Right cardiac atrium (tissue), 5 donors: Measurements from ENCODE around the gene GAB1. TPM values are rescaled to one million over a fixed set of nuclear protein-coding genes. Genes with fewer than 3 reads are reported as not detected.

Experiments used
- ATAC-seq, 2 donors: fragments of 200-7000 bp; cut with Tn5 transposase; one replicate each; pipeline versions ENCODE4 v1.8.0 to v1.9.1; 2020; ENCODE audit warnings: moderate library complexity in 2 of 2, mild to moderate bottlenecking in 1 of 2
- DNase-seq, 3 donors: peaks; one replicate each; pipeline ENCODE4 v3.0.0-alpha.2; 2020
- H3K27ac ChIP-seq: one replicate; pipeline ENCODE4 v1.5.1; 2013; ENCODE audit warnings: mild to moderate bottlenecking, low read length, control low read depth, moderate library complexity
- H3K27me3 ChIP-seq: one replicate; pipeline ENCODE4 v1.6.1; 2013; ENCODE audit not compliant: control insufficient read depth, insufficient read depth
- H3K4me1 ChIP-seq: one replicate; pipeline ENCODE4 v1.6.1; 2013; ENCODE audit warnings: low read length; ENCODE audit not compliant: control insufficient read depth, insufficient read depth
- H3K4me3 ChIP-seq: one replicate; pipeline ENCODE4 v1.5.1; 2013; ENCODE audit warnings: low read length, control low read depth
- H3K9me3 ChIP-seq: one replicate; pipeline ENCODE4 v1.6.1; 2013; ENCODE audit warnings: low read length; ENCODE audit not compliant: control insufficient read depth
- WGBS: extraction: QIAGEN DNeasy Blood & Tissue Kit; methylation state at CpG from one replicate; pipeline ENCODE4 v1.1.7; 2013; 5-methylcytosine and 5-hydroxymethylcytosine counted together
- intact Hi-C, 4 donors: fragments of 100-400 bp; cut with DNase I; formaldehyde crosslinking; loops; one replicate each; pipeline versions ENCODE4 v1.11.0 to v1.14.0; 2022 to 2023
- polyA plus RNA-seq: library from polyadenylated mRNA; stranded (reverse); fragments of 200-250 nt; gene quantifications from one replicate; pipeline ENCODE4 v1.2.3, GENCODE V29; 2013
- total RNA-seq, 4 donors: library from RNA; stranded (reverse); fragmentation: NEBNext Ultra II Directional; extraction: Animal tissue kit (Norgen Biotek cat#: 25700); gene quantifications; one replicate each; pipeline ENCODE4 v1.2.1, GENCODE V29; 2021
- donor health status: healthy with polysubstance abuse.
- donor health status: DM: no; HTN: yes; CAD: no.
- donor health status: DM: no; HTN: no; CAD: no.
- donor health status: DM: no; HTN: yes; CAD: no; lungs with severe emphysema.
- donor health status: DM: yes; HTN: yes; CAD: no.

The GAB1 gene
- total and polyA plus RNA-seq, 5 donors = 11.0 to 73.4 (median 58.3) TPM

- no peaks in the 10 kb centered on the region for H3K9me3 ChIP-seq
- H3K27ac ChIP-seq = no peak overlapping the region
- no peaks in the 10 kb centered on the region for H3K27me3 ChIP-seq
- DNase-seq (no peak), ATAC-seq (peak; percentile 36 to 58)
- 32% methylated on average over 1 of the region's 1 CpG for WGBS
- H3K4me3 ChIP-seq = no peak overlapping the region
- no peaks in the 10 kb centered on the region for H3K4me1 ChIP-seq
- intact Hi-C loops = no loop called here
Measured at GRCh38 chr4:143302536-143302935, 34.1 kb upstream of the GAB1 start.

GRCh38 chr4:143306788-143307187 lies 29.9 kb upstream of the GAB1 start:
- no peak for DNase-seq
- intact Hi-C loops = no loop called here
- H3K4me3 ChIP-seq = no peak overlapping the region
- no peaks in the 10 kb centered on the region for H3K27me3 ChIP-seq
- peak in 1 of 2 donors; percentile 34 for ATAC-seq
- no peaks in the 10 kb centered on the region for H3K9me3 ChIP-seq
- H3K4me1 ChIP-seq = no peaks in the 10 kb centered on the region
- WGBS = 77% methylated on average over 3 of the region's 3 CpGs
- no peak overlapping the region for H3K27ac ChIP-seq

- 94% methylated on average over 1 of the region's 1 CpG for WGBS
Measured at GRCh38 chr4:143307531-143307930, 29.1 kb upstream of the GAB1 start.

GRCh38 chr4:143308377-143308776 lies 28.3 kb upstream of the GAB1 start:
- ATAC-seq (no peak), DNase-seq (no peak)
- intact Hi-C loops = no loop called here
- Histone ChIP-seq H3K4me1 (no peaks in the 10 kb centered on the region), H3K27ac (no peak overlapping the region), H3K9me3 (no peaks in the 10 kb centered on the region), H3K27me3 (no peaks in the 10 kb centered on the region), H3K4me3 (no peak overlapping the region)

More at GRCh38 chr4:143307531-143307930, 29.1 kb upstream of the GAB1 start:
- DNase-seq (no peak), ATAC-seq (peak; percentile 43 to 84)
- Histone ChIP-seq H3K4me1 (no peaks in the 10 kb centered on the region), H3K27ac (no peak overlapping the region), H3K27me3 (no peaks in the 10 kb centered on the region), H3K9me3 (no peaks in the 10 kb centered on the region), H3K4me3 (no peak overlapping the region)
- intact Hi-C loops = no loop called here

- intact Hi-C loops = no loop called here
- H3K27ac ChIP-seq = no peak overlapping the region
- H3K9me3 ChIP-seq = no peaks in the 10 kb centered on the region
- 88% methylated on average over 3 of the region's 3 CpGs for WGBS
- H3K4me3 ChIP-seq = no peak overlapping the region
- no peaks in the 10 kb centered on the region for H3K27me3 ChIP-seq
- no peak for DNase-seq
- no peak for ATAC-seq
- no peaks in the 10 kb centered on the region for H3K4me1 ChIP-seq
Measured at GRCh38 chr4:143311924-143312323, 24.8 kb upstream of the GAB1 start.

GRCh38 chr4:143313521-143313920 lies 23.2 kb upstream of the GAB1 start:
- DNase-seq (no peak), ATAC-seq (peak in 1 of 2 donors; percentile 46)
- Histone ChIP-seq H3K4me3 (no peak overlapping the region), H3K9me3 (no peaks in the 10 kb centered on the region), H3K27ac (no peak overlapping the region), H3K27me3 (no peaks in the 10 kb centered on the region), H3K4me1 (no peaks in the 10 kb centered on the region)
- intact Hi-C loops = no loop called here
- WGBS = 85% methylated on average over 1 of the region's 1 CpG

- no peaks in the 10 kb centered on the region for H3K27me3 ChIP-seq
- intact Hi-C loops = no loop called here
- H3K4me1 ChIP-seq = no peaks in the 10 kb centered on the region
- H3K27ac ChIP-seq = no peak overlapping the region
- DNase-seq (no peak), ATAC-seq (peak in 1 of 2 donors; percentile 79)
- no peaks in the 10 kb centered on the region for H3K9me3 ChIP-seq
- H3K4me3 ChIP-seq = no peak overlapping the region
Measured at GRCh38 chr4:143313996-143314395, 22.7 kb upstream of the GAB1 start.

GRCh38 chr4:143320113-143320512 lies 16.6 kb upstream of the GAB1 start:
- Histone ChIP-seq H3K27me3 (no peaks in the 10 kb centered on the region), H3K27ac (no peak overlapping the region), H3K4me3 (no peak overlapping the region), H3K4me1 (peaks cover 2% of the 10 kb centered on the region), H3K9me3 (no peaks in the 10 kb centered on the region)
- 19% methylated on average over 1 of the region's 1 CpG for WGBS
- DNase-seq = no peak
- intact Hi-C loops = no loop called here
- peak in 1 of 2 donors; percentile 71 for ATAC-seq

- no peaks in the 10 kb centered on the region for H3K9me3 ChIP-seq
- H3K4me3 ChIP-seq = no peak overlapping the region
- intact Hi-C loops = no loop called here
- H3K27me3 ChIP-seq = no peaks in the 10 kb centered on the region
- no peaks in the 10 kb centered on the region for H3K4me1 ChIP-seq
- no peak overlapping the region for H3K27ac ChIP-seq
- 90% methylated on average over 4 of the region's 4 CpGs for whole genome bisulfite sequencing
- ATAC-seq = no peak
- DNase-seq = no peak
Measured at GRCh38 chr4:143326735-143327134, 9.9 kb upstream of the GAB1 start.

- WGBS = 94% methylated on average over 6 of the region's 6 CpGs
- no peak for ATAC-seq
- H3K27ac ChIP-seq = no peak overlapping the region
- H3K27me3 ChIP-seq = no peaks in the 10 kb centered on the region
- intact Hi-C loops = loop anchor here in 3 of 4 donors (10.0 kb wide), 3 partner anchors 65 to 125 kb away; no protein-coding TSS in a partner anchor
- no peaks in the 10 kb centered on the region for H3K4me1 ChIP-seq
- no peak overlapping the region for H3K4me3 ChIP-seq
- DNase-seq = no peak
- no peaks in the 10 kb centered on the region for H3K9me3 ChIP-seq
Measured at GRCh38 chr4:143329985-143330384, 6.7 kb upstream of the GAB1 start.

- peak overlapping the region; percentile 92 for H3K27ac ChIP-seq
- ATAC-seq (peak; percentile 95), DNase-seq (peak; percentile 93 to 97 (median 97))
- peak overlapping the region; percentile 87 for H3K4me3 ChIP-seq
- H3K27me3 ChIP-seq = no peaks in the 10 kb centered on the region
- no peaks in the 10 kb centered on the region for H3K9me3 ChIP-seq
- no peaks in the 10 kb centered on the region for H3K4me1 ChIP-seq
- intact Hi-C loops = loop anchor here in 3 of 4 donors (5.0 to 10.0 kb wide), 4 partner anchors 59 to 131 kb away; no protein-coding TSS in a partner anchor
- WGBS = under 1% methylated on average over 85 of the region's 85 CpGs
Measured at GRCh38 chr4:143335979-143336780, 496 bp upstream of the GAB1 start.
